ENCODE results near the gene CNR1. TPM values are rescaled to one million over a fixed set of nuclear protein-coding genes. Genes with fewer than 3 reads are reported as not detected.

CNR1 gene
- total RNA-seq, 8 experiments from 2014 or later: 1.1 to 127 (median 75.7) TPM

Other genes with a start within 250 kb of the CNR1 start
- not detected for gene SPACA1, start 118.5 kb downstream of the CNR1 start, total RNA-seq